22Rv1 (cell line): ENCODE measurements around the gene FBL.

Experiments used
- ZFX ChIP-seq: fragments of 450-650 bp; IDR thresholded peaks from 2 replicates; pipeline ENCODE4 v1.6.1; 2017; ENCODE audit warnings: antibody characterized with exemption, borderline replicate concordance
- TF ChIP-seq, protein P1 (sequence below): fragments of 450-650 bp; IDR thresholded peaks from 2 replicates; pipeline ENCODE4 v1.5.1; 2017; ENCODE audit warnings: mild to moderate bottlenecking

DNA sequence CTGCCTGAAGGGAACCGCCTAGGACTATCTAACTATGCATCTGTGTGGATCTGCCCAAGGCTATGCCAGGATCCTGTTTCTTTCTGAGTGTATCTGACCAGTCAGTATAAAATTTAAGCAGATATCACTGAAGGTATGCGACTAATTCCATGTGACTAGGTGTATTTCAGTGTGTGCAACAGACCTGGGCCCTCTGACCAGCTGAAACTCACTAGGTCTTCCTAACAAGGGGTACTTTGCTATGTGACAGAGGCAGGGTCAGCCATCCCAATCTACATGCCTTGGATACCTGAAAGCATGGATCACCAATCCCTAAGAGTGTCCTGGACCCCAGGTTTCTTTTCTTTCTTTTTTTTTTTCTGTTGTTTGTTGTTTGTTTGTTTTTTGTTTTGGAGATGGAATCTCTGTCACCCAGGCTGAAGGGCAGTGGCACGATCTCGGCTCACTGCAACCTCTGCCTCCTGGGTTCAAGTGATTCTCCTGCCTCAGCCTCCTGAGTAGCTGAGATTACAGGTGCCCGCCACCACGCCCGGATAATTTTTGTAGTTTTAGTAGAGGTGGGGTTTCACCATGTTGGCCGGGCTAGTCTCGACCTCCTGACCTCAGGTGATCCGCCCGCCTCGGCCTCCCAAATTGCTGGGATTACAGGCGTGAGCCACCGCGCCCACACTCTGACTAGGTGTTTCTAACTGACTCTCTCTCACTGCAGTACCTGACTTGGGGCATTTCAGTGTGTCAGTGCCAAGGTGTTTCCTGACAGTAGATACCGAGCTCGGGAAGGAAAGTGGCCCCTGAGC lies 44.8 kb upstream of the FBL start:
- TF ChIP-seq, protein P1, sequence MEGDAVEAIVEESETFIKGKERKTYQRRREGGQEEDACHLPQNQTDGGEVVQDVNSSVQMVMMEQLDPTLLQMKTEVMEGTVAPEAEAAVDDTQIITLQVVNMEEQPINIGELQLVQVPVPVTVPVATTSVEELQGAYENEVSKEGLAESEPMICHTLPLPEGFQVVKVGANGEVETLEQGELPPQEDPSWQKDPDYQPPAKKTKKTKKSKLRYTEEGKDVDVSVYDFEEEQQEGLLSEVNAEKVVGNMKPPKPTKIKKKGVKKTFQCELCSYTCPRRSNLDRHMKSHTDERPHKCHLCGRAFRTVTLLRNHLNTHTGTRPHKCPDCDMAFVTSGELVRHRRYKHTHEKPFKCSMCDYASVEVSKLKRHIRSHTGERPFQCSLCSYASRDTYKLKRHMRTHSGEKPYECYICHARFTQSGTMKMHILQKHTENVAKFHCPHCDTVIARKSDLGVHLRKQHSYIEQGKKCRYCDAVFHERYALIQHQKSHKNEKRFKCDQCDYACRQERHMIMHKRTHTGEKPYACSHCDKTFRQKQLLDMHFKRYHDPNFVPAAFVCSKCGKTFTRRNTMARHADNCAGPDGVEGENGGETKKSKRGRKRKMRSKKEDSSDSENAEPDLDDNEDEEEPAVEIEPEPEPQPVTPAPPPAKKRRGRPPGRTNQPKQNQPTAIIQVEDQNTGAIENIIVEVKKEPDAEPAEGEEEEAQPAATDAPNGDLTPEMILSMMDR: no peak
- TF ChIP-seq ZFX: no peak
